GM19395 (cell line): Measurements from ENCODE around the gene NBDY.
"Not testable (repeated sequence)": the region's sequence is repeated elsewhere in the genome, so short reads cannot be mapped to it uniquely, and the experiment has no call there.

Experiments
- ATAC-seq: cut with Tn5 transposase; IDR thresholded peaks from one replicate; pipeline ENCODE4 v1.9.1; 2021; ENCODE audit warnings: mild to moderate bottlenecking, moderate library complexity; ENCODE audit not compliant: unreplicated experiment

The NBDY gene

DNA sequence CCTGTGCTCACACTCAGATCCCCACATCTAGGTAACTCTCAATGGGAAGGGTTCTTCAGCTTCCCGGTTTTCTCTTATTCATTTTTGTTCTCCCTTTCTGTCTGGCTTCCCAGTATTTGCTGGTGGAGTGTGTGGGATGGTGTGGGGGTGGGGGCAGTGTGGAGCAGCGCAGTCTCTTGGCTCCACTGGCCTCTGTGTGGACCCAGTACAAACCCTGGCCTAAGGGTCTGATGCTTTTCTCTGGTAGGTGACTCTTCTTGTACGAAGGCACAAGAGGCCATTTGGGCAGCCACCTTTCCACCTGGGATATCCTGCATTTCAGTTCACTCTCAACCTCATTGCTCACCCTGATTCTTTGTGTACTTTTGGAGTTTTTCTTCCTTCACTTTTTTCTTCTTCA, 71.3 kb downstream of the NBDY start:
- ATAC-seq: no peak

DNA sequence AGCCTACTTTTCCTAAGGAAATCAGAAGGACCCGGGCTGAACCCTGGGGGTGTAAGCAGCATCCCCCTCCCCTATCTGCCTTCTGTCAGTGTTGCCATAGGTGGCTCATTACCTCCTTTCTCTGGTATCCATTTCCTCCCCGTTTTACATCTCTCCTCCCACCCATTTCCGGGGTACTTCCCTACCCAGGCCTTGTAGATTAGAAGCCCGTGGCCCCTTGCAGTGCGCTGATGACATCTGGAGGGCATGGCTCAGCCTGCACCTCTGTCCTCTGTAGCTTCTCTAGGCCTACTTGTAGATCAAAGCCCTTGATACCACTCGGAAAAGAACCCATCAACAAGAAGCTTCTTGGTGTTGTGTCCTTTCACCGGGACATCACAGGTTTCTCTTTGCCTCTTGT, 71.8 kb downstream of the NBDY start:
- ATAC-seq: peak; percentile 66

DNA sequence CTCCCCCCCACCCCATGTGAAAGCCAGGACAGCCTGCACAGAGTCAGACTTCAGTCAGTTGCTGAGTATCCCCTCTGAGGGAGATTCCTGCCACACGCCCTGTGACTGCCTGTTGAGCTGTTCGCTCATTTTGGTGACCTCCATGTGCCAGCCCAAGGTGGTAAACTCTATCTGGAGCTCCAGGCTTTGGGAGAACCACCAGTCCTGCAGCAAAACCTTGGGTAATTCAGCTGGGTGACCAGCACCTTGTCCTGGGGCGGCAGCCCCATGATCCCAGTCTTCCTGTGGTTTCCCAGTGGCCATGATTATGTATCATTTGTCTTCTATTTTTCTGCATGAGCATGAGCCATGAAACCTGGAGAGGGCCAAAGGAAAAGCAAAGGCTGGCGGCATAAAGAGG, 73.4 kb downstream of the NBDY start:
- no peak for ATAC-seq

DNA sequence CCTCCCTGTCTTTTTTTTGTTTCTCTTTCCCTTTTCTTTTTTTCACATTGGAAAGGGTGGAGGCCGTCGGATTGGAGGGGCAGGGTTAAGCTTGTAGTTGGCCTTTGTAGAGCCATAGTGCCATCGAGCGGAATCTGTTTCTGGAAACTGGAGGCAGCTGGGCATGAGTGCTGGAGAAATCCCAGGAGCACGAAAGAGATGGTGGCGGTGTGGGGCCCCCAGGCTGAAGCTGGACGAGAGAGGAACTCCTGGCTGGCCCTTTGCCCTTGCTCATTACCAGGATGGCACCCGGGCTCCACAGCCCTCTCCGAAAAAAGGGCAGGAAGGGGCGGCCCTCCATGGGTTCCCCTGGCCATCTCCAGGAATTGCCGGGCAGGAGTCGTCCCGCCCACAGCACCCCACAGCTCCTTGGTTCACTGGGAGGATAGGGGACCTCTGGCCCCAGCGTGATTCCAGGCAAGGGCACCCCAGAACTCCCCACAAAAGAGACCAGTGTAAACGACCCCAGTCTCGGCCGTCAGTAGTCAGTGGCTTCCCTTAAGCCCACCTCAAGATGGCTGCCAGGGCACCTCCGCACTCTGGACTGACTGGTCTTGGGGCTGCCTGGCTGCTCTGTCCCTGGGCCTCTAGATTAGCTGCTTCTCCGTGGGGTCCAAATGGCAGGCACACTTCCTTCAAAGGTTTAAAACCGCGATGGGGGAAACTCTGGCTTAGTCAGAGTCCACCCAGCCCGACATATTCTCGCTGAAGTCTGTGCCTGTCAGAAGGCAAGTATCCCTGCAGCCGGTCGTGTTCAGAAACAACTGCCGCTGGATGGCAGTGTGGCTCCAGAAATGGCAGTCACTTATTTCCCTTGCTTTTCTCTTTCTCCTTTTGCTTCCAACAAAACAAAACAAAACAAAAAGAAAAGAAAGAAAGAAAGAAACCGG, 74.1 kb downstream of the NBDY start:
- peak; percentile 71 for ATAC-seq

DNA sequence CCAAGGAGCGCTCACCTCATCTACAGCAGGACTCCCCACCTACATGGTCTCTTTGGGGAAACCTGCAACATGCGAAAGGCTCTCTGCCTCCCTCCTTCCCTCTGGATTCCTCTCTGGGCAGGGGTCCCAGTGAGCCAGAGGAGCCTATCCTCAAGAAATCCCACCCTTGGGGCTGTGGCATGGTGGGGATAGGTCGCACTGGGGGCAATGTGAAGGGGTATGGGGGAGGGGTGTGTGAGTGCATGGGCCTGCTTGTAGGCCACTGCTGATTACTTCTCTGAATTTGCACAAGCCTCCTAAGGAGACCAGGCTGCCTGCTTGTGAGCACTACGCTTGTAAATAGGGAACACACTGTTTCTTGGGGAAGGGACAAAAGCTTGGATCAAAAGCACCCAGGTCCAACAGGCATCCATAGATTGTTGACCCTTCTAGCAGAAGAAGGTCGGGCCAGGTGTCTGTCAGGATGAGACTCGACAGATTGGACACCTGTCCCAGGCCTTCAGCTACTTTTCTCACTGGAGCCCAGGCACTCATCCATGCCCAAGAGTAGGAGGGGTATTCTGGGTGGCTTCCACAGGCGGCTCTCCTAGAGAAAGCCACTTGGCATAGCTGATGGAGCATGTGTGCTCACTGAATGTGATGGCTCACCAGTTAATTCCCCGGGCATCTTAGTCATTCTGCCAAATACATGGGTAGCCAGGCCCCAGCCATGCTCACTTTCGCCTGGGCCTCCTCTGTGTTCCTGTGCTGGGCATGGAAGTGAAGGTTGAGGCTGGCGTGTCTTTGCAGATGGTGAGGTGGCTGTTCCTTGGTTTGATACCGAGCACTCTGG, 75.0 kb downstream of the NBDY start:
- peak; percentile 2 for ATAC-seq

DNA sequence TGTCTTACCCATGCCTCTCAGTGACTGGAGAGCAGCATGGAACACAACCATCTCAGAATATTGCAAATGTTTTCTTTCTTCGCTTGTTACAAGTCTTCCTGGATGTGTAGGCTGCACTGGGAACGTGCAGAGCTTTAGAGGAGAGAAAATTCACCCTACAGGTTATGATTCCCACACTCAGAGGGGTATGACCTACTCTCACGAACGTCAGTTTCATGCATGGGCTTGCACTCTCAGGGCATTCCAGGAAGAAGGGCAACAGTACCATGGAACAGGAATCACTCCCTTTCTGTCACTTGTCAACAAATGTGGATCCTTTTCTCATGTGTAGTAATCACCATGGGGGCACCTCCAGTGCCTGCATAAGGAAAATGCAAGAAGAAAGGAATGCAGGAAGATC, 75.8 kb downstream of the NBDY start:
- no peak for ATAC-seq

DNA sequence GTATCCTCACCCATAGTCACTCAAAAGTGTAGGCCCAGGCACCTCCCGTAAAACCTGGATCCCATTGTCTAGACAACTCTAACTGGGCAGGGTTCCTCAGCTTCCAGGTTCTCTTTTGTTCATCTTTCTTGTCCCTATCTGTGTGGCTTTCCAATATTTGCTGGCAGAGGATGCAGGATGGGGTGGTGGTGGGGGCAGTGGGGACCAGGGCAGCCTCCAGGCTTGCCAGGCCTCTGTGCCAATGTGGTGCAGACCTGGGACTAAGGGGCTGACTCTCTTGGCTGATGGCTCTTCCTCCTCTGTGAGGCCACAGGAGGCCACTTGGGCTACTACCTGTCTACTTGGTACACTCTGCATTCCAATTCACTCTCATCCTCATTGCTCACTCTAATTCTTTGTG, 76.4 kb downstream of the NBDY start:
- no peak for ATAC-seq

DNA sequence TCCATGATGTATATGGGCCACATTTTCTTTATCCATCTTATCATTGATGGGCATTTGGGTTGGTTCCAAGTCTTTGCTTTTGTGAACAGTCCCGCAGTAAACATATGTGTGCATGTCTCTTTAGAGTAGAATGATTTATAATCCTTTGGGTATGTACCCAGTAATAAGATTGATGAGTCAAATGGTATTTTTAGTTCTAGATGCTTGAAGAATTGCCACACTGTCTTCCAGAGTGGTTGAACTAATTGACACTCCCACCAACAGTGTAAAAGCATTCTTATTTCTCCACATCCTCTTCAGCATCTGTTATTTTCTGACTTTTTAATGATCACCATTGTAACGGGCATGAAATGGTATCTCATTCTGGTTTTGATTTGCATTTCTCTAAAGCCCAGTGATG, 77.1 kb downstream of the NBDY start:
- ATAC-seq: not testable (repeated sequence)

DNA sequence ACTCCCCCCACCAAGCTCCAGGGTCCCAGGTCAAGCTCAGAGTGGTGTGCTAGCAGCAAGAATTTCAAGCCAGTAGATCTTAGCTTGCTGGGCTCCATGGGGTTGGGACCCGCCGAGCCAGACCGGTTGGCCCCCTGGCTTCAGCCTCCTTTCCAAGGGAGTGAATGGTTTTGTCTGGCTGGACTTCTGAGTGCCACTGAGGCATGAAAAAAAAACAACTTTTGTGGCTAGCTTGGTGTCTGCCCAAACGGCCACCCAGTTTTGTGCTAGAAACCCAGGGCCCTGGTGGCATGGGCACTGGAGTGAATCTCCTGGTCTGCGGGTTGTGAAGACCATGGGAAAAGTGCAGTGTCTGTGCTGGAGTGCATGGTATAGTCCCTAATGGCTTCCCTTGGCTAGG, 82.6 kb downstream of the NBDY start:
- ATAC-seq: no peak

DNA sequence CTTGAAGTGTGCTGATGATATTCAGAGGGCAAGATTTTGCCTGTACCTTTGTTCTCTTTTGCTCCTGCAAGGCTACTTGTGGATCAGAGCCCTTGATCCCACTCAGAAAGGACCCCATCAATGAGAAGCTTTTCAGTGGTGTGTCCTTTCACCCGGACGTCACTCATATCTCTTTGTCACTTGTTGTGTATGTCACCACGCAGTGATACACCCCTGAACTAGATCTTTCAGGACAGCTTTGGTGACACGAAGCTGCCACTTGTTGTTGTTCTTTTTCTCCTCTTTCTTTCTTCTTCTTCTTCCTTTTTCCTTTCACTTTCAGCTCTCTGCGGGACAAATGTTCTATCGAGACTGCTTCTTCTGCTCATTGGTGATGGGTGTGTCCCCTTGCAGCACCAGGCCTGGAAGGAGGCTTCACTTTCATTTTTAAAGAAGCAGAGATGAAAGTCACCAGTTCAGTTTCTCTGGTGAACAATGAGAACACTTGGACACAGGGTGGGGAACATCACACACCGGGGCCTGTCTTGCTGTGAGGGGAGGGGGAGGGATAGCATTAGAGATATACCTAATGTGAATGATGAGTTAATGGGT, 83.6 kb downstream of the NBDY start:
- peak; percentile 98 for ATAC-seq

DNA sequence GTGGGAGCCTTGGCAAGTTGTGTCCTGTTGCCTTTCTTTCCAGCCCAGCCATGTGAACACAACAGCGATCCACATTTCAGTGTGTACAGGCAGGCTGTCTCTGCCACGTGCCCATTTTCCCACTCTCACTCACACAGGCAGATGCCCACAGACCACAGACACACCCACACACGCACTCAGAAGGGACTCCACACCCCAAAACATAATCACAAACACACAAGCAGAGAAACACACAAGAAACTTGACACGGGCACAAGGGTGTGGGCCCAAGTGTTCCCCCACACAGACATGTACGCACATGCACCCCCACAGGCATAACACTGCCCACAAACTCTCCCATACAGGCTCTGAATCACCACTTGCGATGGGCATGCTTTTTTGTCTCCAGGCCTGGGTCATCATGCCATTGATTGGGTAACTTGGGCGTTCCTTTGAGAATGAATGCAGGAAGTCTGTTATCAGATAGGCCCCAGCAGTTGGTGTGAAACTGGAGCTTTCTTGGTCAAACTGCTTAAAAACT, 84.3 kb downstream of the NBDY start:
- peak; percentile 49 for ATAC-seq

DNA sequence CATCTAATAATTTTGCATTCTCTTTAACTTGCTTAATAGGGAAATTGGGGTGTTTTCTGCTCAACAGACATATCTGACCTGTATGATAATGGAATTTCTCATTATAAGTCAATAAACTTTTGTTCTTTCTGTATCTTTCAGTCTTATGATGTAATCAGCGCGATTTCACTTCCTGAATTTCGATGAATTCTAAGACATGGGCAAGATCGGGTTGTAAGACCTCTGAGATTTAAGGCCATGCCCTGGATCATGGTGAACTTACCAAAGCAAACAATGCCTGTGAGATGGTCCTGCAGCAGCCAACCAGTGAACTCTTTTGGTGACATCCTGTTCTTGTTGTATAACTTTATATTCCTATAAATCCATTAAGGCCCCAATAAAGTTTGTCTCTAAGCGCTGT, 88.1 kb downstream of the NBDY start:
- no peak for ATAC-seq

DNA sequence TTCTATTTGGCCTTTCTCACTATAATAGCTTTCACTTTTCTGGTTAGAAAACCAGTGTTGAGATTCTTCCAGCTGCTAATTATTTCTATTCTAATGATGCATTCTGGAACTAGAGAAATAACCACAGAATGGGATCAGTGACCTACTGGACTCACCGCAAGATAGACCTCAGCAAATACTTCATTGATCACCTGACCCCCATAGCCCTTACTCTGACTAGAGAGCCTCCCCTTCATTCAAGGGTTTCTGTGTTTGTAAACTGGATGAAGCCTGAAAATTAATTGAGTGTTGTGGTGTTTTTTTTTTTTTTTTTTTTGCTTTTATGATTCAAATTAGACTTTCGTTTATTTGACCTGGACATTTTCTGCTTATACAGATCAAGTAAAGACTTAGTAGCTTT, 97.0 kb downstream of the NBDY start:
- ATAC-seq: no peak

DNA sequence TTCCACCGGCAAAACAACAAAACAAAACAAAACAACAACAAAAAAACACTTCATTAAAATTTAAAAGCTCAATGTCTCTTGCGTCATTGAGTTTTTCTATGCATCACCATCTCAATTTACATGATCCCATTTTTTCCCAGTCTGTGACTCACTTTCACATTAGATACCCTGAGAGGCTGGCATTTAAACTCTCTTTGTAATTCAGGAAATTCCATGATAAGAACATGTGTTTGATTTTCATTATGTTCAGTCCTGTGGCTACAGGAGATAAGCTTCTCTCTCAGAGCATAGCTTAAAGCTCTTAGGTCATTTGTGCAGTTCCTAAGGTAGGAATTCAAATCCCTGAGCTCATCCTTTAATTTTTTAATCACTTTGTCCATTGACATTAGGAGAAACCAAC, 104.6 kb downstream of the NBDY start:
- ATAC-seq: no peak

DNA sequence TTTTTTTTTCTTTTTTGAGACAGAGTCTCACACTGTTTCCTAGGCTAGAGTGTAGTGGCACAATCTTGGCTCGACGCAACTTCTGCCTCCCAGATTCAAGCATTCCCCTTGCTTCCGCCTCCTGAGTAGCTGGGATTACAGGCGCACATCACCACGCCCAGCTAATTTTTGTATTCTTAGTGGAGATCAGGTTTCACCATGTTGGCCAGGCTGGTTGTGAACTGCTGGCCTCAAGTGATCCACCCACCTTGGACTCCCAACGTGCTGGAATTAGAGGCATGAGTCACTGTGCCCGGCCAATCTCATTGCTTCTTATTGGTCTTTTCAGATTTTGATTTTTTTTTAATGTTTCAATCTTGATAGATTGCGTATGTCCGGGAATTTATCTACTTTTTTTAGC, 124.4 kb downstream of the NBDY start:
- no peak for ATAC-seq

DNA sequence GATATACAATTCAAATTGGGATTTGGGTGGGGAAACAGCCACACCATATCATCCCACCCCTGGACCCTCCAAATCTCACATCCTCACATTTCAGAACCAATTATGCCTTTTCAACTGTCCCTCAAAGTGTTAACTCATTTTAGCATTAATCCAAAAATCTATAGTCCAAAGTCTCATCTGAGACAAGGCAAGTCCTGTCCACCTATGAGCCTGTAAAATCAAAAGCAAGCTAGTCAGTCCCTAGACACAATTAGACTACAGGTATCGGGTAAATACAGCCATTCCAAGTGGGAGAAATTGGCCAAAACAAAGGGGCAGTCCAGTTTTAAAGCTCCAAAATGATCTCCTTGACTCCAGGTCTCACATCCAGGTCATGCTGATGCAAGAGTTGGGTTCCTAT, 128.0 kb downstream of the NBDY start:
- no peak for ATAC-seq

DNA sequence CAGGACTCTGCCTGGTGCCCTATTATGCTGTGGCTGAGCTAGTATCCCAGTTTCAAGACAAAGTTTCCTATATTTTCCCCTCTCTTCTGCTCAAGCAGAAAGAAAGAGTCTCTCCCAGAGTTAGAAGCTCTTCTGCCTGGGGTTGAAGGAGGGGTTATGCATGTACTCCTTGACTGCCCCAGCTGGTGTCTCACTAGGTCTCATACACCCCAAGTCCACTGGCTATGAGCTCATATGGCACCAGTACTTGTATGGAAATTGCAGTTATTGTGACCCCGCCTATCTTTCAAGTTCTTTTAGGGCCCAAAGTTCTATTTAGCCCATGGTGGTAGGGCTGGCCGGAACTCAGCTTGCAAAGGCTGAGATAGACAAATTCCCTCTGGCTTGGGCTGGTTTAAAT, 131.8 kb downstream of the NBDY start:
- no peak for ATAC-seq
